Fibroblast of pulmonary artery (primary cell): ENCODE data around the gene TXLNB.
"Not testable (repeated sequence)": the region's sequence is repeated elsewhere in the genome, so short reads cannot be mapped to it uniquely, and the experiment has no call there.

Source experiments
- DNase-seq: peaks from one replicate; pipeline ENCODE4 v3.0.0-alpha.2; 2010; ENCODE audit warnings: low read depth
- H3K4me3 ChIP-seq: replicated peaks from 2 replicates; pipeline ENCODE4 v1.5.1; 2011; ENCODE audit warnings: low read depth, mild to moderate bottlenecking, control low read depth, low read length, moderate library complexity
- CTCF ChIP-seq: IDR thresholded peaks from 2 replicates; pipeline ENCODE4 v1.5.1; 2011; ENCODE audit warnings: mild to moderate bottlenecking, control low read depth, low read length, inconsistent platforms; ENCODE audit errors: missing control alignments

The TXLNB gene

GRCh38 chr6:139231206-139231605, 60.6 kb downstream of the TXLNB start:
- H3K4me3 ChIP-seq: no peak overlapping the region
- DNase-seq: no peak
- TF ChIP-seq CTCF: no peak

- TF ChIP-seq CTCF: peak; percentile 24
- DNase-seq: peak; percentile 45
- H3K4me3 ChIP-seq: no peak overlapping the region
Observed at GRCh38 chr6:139230391-139230840, 61.4 kb downstream of the TXLNB start.

GRCh38 chr6:139228387-139228786, 63.4 kb downstream of the TXLNB start:
- not testable (repeated sequence) for H3K4me3 ChIP-seq, DNase-seq

GRCh38 chr6:139219746-139220145, 72.1 kb downstream of the TXLNB start:
- H3K4me3 ChIP-seq: no peak overlapping the region
- no peak for TF ChIP-seq CTCF
- DNase-seq: no peak

- peak; percentile 95 for DNase-seq
- peak; percentile 98 for TF ChIP-seq CTCF
- no peak overlapping the region for H3K4me3 ChIP-seq
Observed at GRCh38 chr6:139219271-139219729, 72.5 kb downstream of the TXLNB start.

GRCh38 chr6:139212460-139212859, 79.3 kb downstream of the TXLNB start:
- DNase-seq, H3K4me3 ChIP-seq: not testable (repeated sequence)

GRCh38 chr6:139210766-139211165, 81.0 kb downstream of the TXLNB start:
- not testable (repeated sequence) for H3K4me3 ChIP-seq, DNase-seq

GRCh38 chr6:139205843-139206242, 86.0 kb downstream of the TXLNB start:
- H3K4me3 ChIP-seq: no peak overlapping the region
- no peak for DNase-seq
- TF ChIP-seq CTCF: no peak

- no peak overlapping the region for H3K4me3 ChIP-seq
- no peak for DNase-seq
- no peak for TF ChIP-seq CTCF
Observed at GRCh38 chr6:139204978-139205377, 86.8 kb downstream of the TXLNB start.
